Parathyroid adenoma (tissue), 2 donors: ENCODE measurements around the gene PTPRZ1.

Experiments
- H2AFZ ChIP-seq: fragments of 300-600 bp; sonication (generic); one replicate; pipeline ENCODE4 v1.7.0; 2017; ENCODE audit warnings: antibody characterized with exemption, mild to moderate bottlenecking
- H3K27ac ChIP-seq: fragments of 300-600 bp; sonication (generic); one replicate; pipeline ENCODE4 v1.7.0; 2017
- H3K27me3 ChIP-seq: fragments of 300-600 bp; sonication (generic); one replicate; pipeline ENCODE4 v1.7.0; 2017; ENCODE audit warnings: low read length; ENCODE audit not compliant: control insufficient read depth, insufficient read depth
- H3K36me3 ChIP-seq: fragments of 300-600 bp; sonication (generic); one replicate; pipeline ENCODE4 v1.7.0; 2017; ENCODE audit warnings: low read length; ENCODE audit not compliant: control insufficient read depth, insufficient read depth
- H3K4me1 ChIP-seq: fragments of 300-600 bp; sonication (generic); one replicate; pipeline ENCODE4 v1.7.0; 2017; ENCODE audit warnings: control low read depth
- H3K4me2 ChIP-seq: fragments of 300-600 bp; sonication (generic); one replicate; pipeline ENCODE4 v1.7.0; 2017; ENCODE audit warnings: low read length
- H3K4me3 ChIP-seq: fragments of 300-600 bp; sonication (generic); one replicate; pipeline ENCODE4 v1.7.0; 2017; ENCODE audit warnings: low read depth, low read length
- H3K79me2 ChIP-seq: fragments of 300-600 bp; sonication (generic); one replicate; pipeline ENCODE4 v1.7.0; 2017; ENCODE audit warnings: control low read depth
- H3K9ac ChIP-seq: fragments of 300-600 bp; sonication (generic); one replicate; pipeline ENCODE4 v1.7.0; 2017; ENCODE audit warnings: mild to moderate bottlenecking
- H3K9me3 ChIP-seq: fragments of 300-600 bp; sonication (generic); one replicate; pipeline ENCODE4 v1.7.0; 2017; ENCODE audit warnings: low read length; ENCODE audit not compliant: control insufficient read depth
- CTCF ChIP-seq: fragments of 300-600 bp; sonication (generic); IDR thresholded peaks from one replicate; pipeline ENCODE4 v1.7.0; 2017; ENCODE audit warnings: antibody characterized with exemption, mild to moderate bottlenecking
- donor health status: primary hyperparathyroidism.

Gene PTPRZ1

GRCh38 chr7:122054393-122054792 lies 181.4 kb downstream of the PTPRZ1 start:
- Histone ChIP-seq H3K4me2 (no peak overlapping the region), H3K36me3 (no peaks in the 10 kb centered on the region), H3K4me1 (no peaks in the 10 kb centered on the region), H3K9me3 (no peaks in the 10 kb centered on the region), H3K9ac (no peak overlapping the region), H3K27ac (no peak overlapping the region), H3K27me3 (no peaks in the 10 kb centered on the region), H3K79me2 (no peaks in the 10 kb centered on the region), H3K4me3 (no peak overlapping the region), H2AFZ (no peak overlapping the region)
- no peak for TF ChIP-seq CTCF

DNA sequence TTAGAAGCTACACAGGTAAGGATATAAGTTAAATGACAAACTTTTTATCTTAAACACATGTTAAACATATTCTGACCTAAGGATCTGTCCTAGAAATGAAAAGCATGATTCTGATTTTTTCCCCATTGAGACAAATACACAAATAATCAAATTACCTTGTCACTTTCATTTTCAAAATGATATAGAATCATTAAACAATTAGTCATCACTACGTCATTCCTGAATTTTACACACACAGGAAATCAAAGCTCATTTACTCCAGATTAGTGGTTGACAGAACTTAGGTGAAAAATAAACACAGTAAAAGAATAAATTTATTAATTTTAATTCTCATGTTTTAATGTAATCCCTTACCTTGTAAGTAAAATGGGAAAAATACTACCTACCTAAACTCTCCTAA lies 182.1 kb downstream of the PTPRZ1 start:
- H3K36me3 ChIP-seq, result no peaks in the 10 kb centered on the region
- TF ChIP-seq CTCF, result no peak
- no peaks in the 10 kb centered on the region for H3K27me3 ChIP-seq
- H3K4me2 ChIP-seq, result no peak overlapping the region
- H3K9ac ChIP-seq, result no peak overlapping the region
- no peak overlapping the region for H3K4me3 ChIP-seq
- H3K9me3 ChIP-seq, result no peaks in the 10 kb centered on the region
- H3K4me1 ChIP-seq, result no peaks in the 10 kb centered on the region
- no peak overlapping the region for H3K27ac ChIP-seq
- H2AFZ ChIP-seq, result no peak overlapping the region
- H3K79me2 ChIP-seq, result no peaks in the 10 kb centered on the region

- no peaks in the 10 kb centered on the region for H3K9me3 ChIP-seq
- H3K79me2 ChIP-seq, result no peaks in the 10 kb centered on the region
- no peaks in the 10 kb centered on the region for H3K36me3 ChIP-seq
- H3K4me3 ChIP-seq, result no peak overlapping the region
- no peak overlapping the region for H3K4me2 ChIP-seq
- H3K27me3 ChIP-seq, result no peaks in the 10 kb centered on the region
- H2AFZ ChIP-seq, result no peak overlapping the region
- TF ChIP-seq CTCF, result no peak
- H3K4me1 ChIP-seq, result no peaks in the 10 kb centered on the region
- no peak overlapping the region for H3K27ac ChIP-seq
- H3K9ac ChIP-seq, result no peak overlapping the region
Measured at GRCh38 chr7:122056977-122057376, 184.0 kb downstream of the PTPRZ1 start.

DNA sequence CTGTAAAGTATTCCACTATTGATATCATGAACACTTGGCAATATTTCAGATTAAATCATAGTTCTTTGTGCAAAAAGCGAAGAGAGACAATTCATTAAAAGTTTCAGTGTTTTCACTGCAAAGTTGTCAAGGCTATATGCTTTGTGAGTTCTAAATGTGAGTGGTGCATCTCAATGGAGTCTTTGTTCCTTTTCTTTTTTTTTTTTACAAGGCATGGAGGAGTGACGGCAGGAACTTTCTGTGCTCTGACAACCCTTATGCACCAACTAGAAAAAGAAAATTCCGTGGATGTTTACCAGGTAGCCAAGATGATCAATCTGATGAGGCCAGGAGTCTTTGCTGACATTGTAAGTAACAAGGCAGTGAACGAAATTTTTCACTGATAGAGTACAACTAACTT lies 186.6 kb downstream of the PTPRZ1 start:
- no peak overlapping the region for H3K27ac ChIP-seq
- TF ChIP-seq CTCF, result no peak

GRCh38 chr7:122063146-122063545 lies 190.2 kb downstream of the PTPRZ1 start:
- no peak for TF ChIP-seq CTCF
- Histone ChIP-seq H3K79me2 (no peaks in the 10 kb centered on the region), H2AFZ (no peak overlapping the region), H3K4me1 (no peaks in the 10 kb centered on the region), H3K4me3 (no peak overlapping the region), H3K9ac (no peak overlapping the region), H3K9me3 (no peaks in the 10 kb centered on the region), H3K27me3 (no peaks in the 10 kb centered on the region), H3K36me3 (no peaks in the 10 kb centered on the region), H3K4me2 (no peak overlapping the region), H3K27ac (no peak overlapping the region)

More for the DNA sequence above, 186.6 kb downstream of the PTPRZ1 start:
- H3K27me3 ChIP-seq, result no peaks in the 10 kb centered on the region
- H3K4me2 ChIP-seq, result no peak overlapping the region
- no peaks in the 10 kb centered on the region for H3K9me3 ChIP-seq
- H3K79me2 ChIP-seq, result no peaks in the 10 kb centered on the region
- no peak overlapping the region for H3K9ac ChIP-seq
- no peak overlapping the region for H2AFZ ChIP-seq
- H3K4me1 ChIP-seq, result no peaks in the 10 kb centered on the region
- no peaks in the 10 kb centered on the region for H3K36me3 ChIP-seq
- no peak overlapping the region for H3K4me3 ChIP-seq
